ENCODE data around the gene MOV10L1.
A peak's percentile ranks its signal among the peaks of the same experiment; 100 is the strongest.
"Not testable (repeated sequence)": the region's sequence is repeated elsewhere in the genome, so short reads cannot be mapped to it uniquely, and the experiment has no call there.

Gene MOV10L1

GRCh38 chr22:50192436-50193204 lies 102.8 kb downstream of the MOV10L1 start:
- no peak for DNase-seq

GRCh38 chr22:50193621-50194020 lies 103.8 kb downstream of the MOV10L1 start:
- no peak for DNase-seq

- no peak for DNase-seq
Measured at GRCh38 chr22:50194037-50194805, 104.4 kb downstream of the MOV10L1 start.

- no peak for DNase-seq
Measured at GRCh38 chr22:50196256-50196655, 106.5 kb downstream of the MOV10L1 start.

GRCh38 chr22:50197000-50197800 lies 107.4 kb downstream of the MOV10L1 start:
- DNase-seq: no peak

- DNase-seq: no peak
Measured at GRCh38 chr22:50197856-50198623, 108.2 kb downstream of the MOV10L1 start.

GRCh38 chr22:50198624-50199017 lies 108.8 kb downstream of the MOV10L1 start:
- no peak for DNase-seq

- DNase-seq: no peak
Measured at GRCh38 chr22:50199251-50199721, 109.5 kb downstream of the MOV10L1 start.

- peak; percentile 69 for DNase-seq
Measured at GRCh38 chr22:50199829-50200460, 110.1 kb downstream of the MOV10L1 start.

GRCh38 chr22:50200461-50201190 lies 110.8 kb downstream of the MOV10L1 start, which contains the start of gene SELENOO:
SELENOO (plus strand) TSS chr22:50201011; CDS start chr22:50201037, 26 bp downstream.
- peak; percentile 95 for DNase-seq

GRCh38 chr22:50201191-50202129 lies 111.7 kb downstream of the MOV10L1 start:
- DNase-seq: no peak

- DNase-seq: no peak
Measured at GRCh38 chr22:50202130-50202666, 112.4 kb downstream of the MOV10L1 start.

- no peak for DNase-seq
Measured at GRCh38 chr22:50203288-50203687, 113.5 kb downstream of the MOV10L1 start.

GRCh38 chr22:50204571-50204970 lies 114.8 kb downstream of the MOV10L1 start:
- DNase-seq: no peak

- DNase-seq: not testable (repeated sequence)
Measured at GRCh38 chr22:50204998-50205397, 115.2 kb downstream of the MOV10L1 start.

- no peak for DNase-seq
Measured at GRCh38 chr22:50205781-50206569, 116.2 kb downstream of the MOV10L1 start.

- DNase-seq: no peak
Measured at GRCh38 chr22:50206599-50206998, 116.8 kb downstream of the MOV10L1 start.

- DNase-seq: no peak
Measured at GRCh38 chr22:50207383-50208140, 117.8 kb downstream of the MOV10L1 start.

Measured in activated CD8-positive, alpha-beta memory T cell treated with anti-CD3 and anti-CD28 coated beads, Interleukin-2, amount 50 U/mL, for 48 hours (primary cell).